ENCODE measurements around the gene GOT1.

DNA sequence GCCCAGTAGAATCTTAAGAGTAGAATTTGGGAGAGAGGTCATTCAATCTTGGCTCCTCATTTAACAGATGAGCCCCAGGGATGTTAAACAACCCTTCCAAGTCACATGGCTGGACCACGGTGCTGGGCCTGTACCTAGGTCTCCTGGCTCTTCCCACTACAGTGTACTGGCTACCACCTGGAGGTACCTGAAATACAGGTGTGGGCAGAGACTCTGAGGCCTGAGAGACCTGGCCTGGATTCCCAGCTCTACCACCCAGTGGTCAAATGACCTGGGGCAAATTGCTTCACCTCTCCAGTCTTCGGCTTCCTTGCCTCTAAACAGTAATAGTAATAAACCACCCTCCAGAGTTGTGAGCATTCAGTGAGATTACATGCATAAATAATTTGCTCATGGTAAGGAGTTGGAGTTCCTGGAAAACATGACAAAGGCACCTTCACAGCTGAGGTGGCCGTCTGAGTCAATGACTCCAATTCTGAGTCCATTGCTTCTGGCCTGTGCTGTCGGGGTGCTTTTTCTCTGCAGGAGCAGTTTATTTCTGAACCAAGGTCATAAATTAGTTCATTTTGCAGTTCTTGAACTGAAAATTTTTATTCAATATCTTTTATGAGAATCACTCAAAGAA, 2.7 kb downstream of the GOT1 start:
- no peak for TF ChIP-seq CREB1 (CRISPR knock-in tag; IDR thresholded peaks at IDR 0.05; ENCODE audit: low read depth)
- no peak for TF ChIP-seq CTCF (conservative IDR thresholded peaks at IDR 0.05; ENCODE audit: low read depth in 2 of 2)
- no peak for TF ChIP-seq POLR2AphosphoS5 (IDR thresholded peaks at IDR 0.05; ENCODE audit: low read depth)
